RWPE1 (cell line): ENCODE measurements around the gene DNAH14.
A peak's percentile ranks its signal among the peaks of the same experiment; 100 is the strongest.

Experiments
- CTCF ChIA-PET: fragments of 350-600 bp; sonication (Branson Sonifier 250); formaldehyde crosslinking; extraction: SDS; loops from one replicate; lab custom pipeline; 2021; lab: Yijun Ruan, JAX
- POLR2A ChIA-PET: fragments of 400-600 bp; formaldehyde crosslinking; extraction: SDS; loops from one replicate; lab custom pipeline; 2020; ENCODE audit warnings: antibody characterized with exemption; ENCODE audit not compliant: low non-redundant PET; lab: Yijun Ruan, JAX
- DNase-seq: peaks from one replicate; pipeline ENCODE4 v3.0.0; 2012; ENCODE audit warnings: low spot score
- H3K27ac ChIP-seq: fragments of 450-650 bp; 2 replicates; pipeline ENCODE4 v1.5.1; 2017
- CTCF ChIP-seq: fragments of 450-650 bp; conservative IDR thresholded peaks from 2 replicates; pipeline ENCODE4 v1.5.1; 2017; ENCODE audit warnings: low read depth, mild to moderate bottlenecking

DNAH14 gene

GRCh38 chr1:225425201-225425786 lies 495.8 kb downstream of the DNAH14 start:
- CTCF ChIA-PET, result interaction anchor here (0.5 to 2.6 kb wide), 4 partner anchors 40 to 420 kb away, joined by 3 to 13 read pairs (median 6); no protein-coding TSS in a partner anchor
- peak; percentile 88 for DNase-seq
- TF ChIP-seq CTCF, result no peak
- POLR2A ChIA-PET, result interaction anchor here (0.6 kb wide), 1 partner anchor 47 kb away, joined by 3 read pairs; no protein-coding TSS in a partner anchor
- peak overlapping the region; percentile 59 for H3K27ac ChIP-seq

- H3K27ac ChIP-seq, result peak overlapping the region; percentile 94
- no peak for TF ChIP-seq CTCF
- ChIA-PET POLR2A (interaction anchor here (0.6 kb wide), 3 partner anchors 17 to 48 kb away, joined by 3 to 4 read pairs (median 3); no protein-coding TSS in a partner anchor), CTCF (interaction anchor here (1.4 to 2.4 kb wide), 2 partner anchors 48 to 107 kb away, joined by 10 to 14 read pairs; no protein-coding TSS in a partner anchor)
- peak; percentile 56 for DNase-seq
Measured at GRCh38 chr1:225426395-225427234, 497.1 kb downstream of the DNAH14 start.

- CTCF ChIA-PET, result interaction anchor here (0.6 to 2.5 kb wide), 6 partner anchors 34 to 560 kb away, joined by 3 to 14 read pairs (median 4); no protein-coding TSS in a partner anchor
- H3K27ac ChIP-seq, result peak within 1 kb of the TSS; percentile 94
- POLR2A ChIA-PET, result interaction anchor here (0.6 kb wide), 1 partner anchor 496 kb away, joined by 4 read pairs; no protein-coding TSS in a partner anchor
- no peak for TF ChIP-seq CTCF
- DNase-seq, result peak; percentile 41
Measured at GRCh38 chr1:225427235-225428067, 498.0 kb downstream of the DNAH14 start, which contains the start of gene LBR. Gene LBR, minus strand, starts transcription at chr1:225428038. Its CDS starts 3,963 bp downstream, at chr1:225424075.

- ChIA-PET CTCF (interaction anchor here (0.6 to 2.5 kb wide), 6 partner anchors 33 to 559 kb away, joined by 3 to 11 read pairs (median 3); partner anchors contain the start of gene SRP9), POLR2A (interaction anchor here (1.0 to 1.1 kb wide), 2 partner anchors 16 to 26 kb away, joined by 3 read pairs; no protein-coding TSS in a partner anchor)
- DNase-seq, result peak; percentile 98
- peak overlapping the region; percentile 94 for H3K27ac ChIP-seq
- TF ChIP-seq CTCF, result no peak
Measured at GRCh38 chr1:225428068-225428880, 498.8 kb downstream of the DNAH14 start.

- ChIA-PET CTCF (interaction anchor here (1.1 to 2.5 kb wide), 5 partner anchors 32 to 559 kb away, joined by 3 to 11 read pairs (median 3); partner anchors contain the start of gene SRP9), POLR2A (interaction anchor here (1.0 to 1.1 kb wide), 2 partner anchors 16 to 26 kb away, joined by 3 read pairs; no protein-coding TSS in a partner anchor)
- no peak for DNase-seq
- peak overlapping the region; percentile 94 for H3K27ac ChIP-seq
- no peak for TF ChIP-seq CTCF
Measured at GRCh38 chr1:225428881-225429455, 499.5 kb downstream of the DNAH14 start.
